Measurements from ENCODE around the gene NUCKS1.

NUCKS1 gene

GRCh38 chr1:205678286-205679111, 71.5 kb downstream of the NUCKS1 start:
- Histone ChIP-seq H3K4me3 (ENCODE audit: severe bottlenecking) (no peak overlapping the region), H3K27me3 (ENCODE audit: insufficient read depth, poor library complexity, severe bottlenecking) (no peaks in the 10 kb centered on the region), H3K9me3 (ENCODE audit: severe bottlenecking) (no peaks in the 10 kb centered on the region), H3K27ac (ENCODE audit: poor library complexity, severe bottlenecking) (peak overlapping the region; percentile 36), H3K4me1 (ENCODE audit: insufficient read depth, poor library complexity, severe bottlenecking) (peaks cover 4% of the 10 kb centered on the region), H3K36me3 (ENCODE audit: low read depth) (no peaks in the 10 kb centered on the region)
- no peak for DNase-seq (ENCODE audit: low spot score)
- no peak for ATAC-seq (ENCODE audit: low read depth)
- no peak for TF ChIP-seq CTCF (IDR thresholded peaks at IDR 0.05; ENCODE audit: poor library complexity, severe bottlenecking)

- no peak for DNase-seq (ENCODE audit: low spot score)
Observed at GRCh38 chr1:205677167-205677566, 72.8 kb downstream of the NUCKS1 start.

GRCh38 chr1:205676597-205676996, 73.4 kb downstream of the NUCKS1 start:
- Histone ChIP-seq H3K27me3 (ENCODE audit: insufficient read depth, poor library complexity, severe bottlenecking) (no peaks in the 10 kb centered on the region), H3K4me1 (ENCODE audit: insufficient read depth, poor library complexity, severe bottlenecking) (peaks cover 4% of the 10 kb centered on the region), H3K4me3 (ENCODE audit: severe bottlenecking) (no peak overlapping the region), H3K27ac (ENCODE audit: poor library complexity, severe bottlenecking) (no peak overlapping the region), H3K9me3 (ENCODE audit: severe bottlenecking) (no peaks in the 10 kb centered on the region), H3K36me3 (ENCODE audit: low read depth) (no peaks in the 10 kb centered on the region)
- TF ChIP-seq CTCF (IDR thresholded peaks at IDR 0.05; ENCODE audit: poor library complexity, severe bottlenecking) = no peak
- DNase-seq (ENCODE audit: low spot score) (no peak), ATAC-seq (ENCODE audit: low read depth) (no peak)

More at GRCh38 chr1:205677167-205677566, 72.8 kb downstream of the NUCKS1 start:
- Histone ChIP-seq H3K36me3 (ENCODE audit: low read depth) (no peaks in the 10 kb centered on the region), H3K9me3 (ENCODE audit: severe bottlenecking) (no peaks in the 10 kb centered on the region), H3K4me3 (ENCODE audit: severe bottlenecking) (no peak overlapping the region), H3K4me1 (ENCODE audit: insufficient read depth, poor library complexity, severe bottlenecking) (peaks cover 4% of the 10 kb centered on the region), H3K27ac (ENCODE audit: poor library complexity, severe bottlenecking) (no peak overlapping the region), H3K27me3 (ENCODE audit: insufficient read depth, poor library complexity, severe bottlenecking) (no peaks in the 10 kb centered on the region)
- no peak for TF ChIP-seq CTCF (IDR thresholded peaks at IDR 0.05; ENCODE audit: poor library complexity, severe bottlenecking)
- no peak for ATAC-seq (ENCODE audit: low read depth)

- H3K27ac ChIP-seq (ENCODE audit: poor library complexity, severe bottlenecking) = no peak overlapping the region
- no peak for TF ChIP-seq CTCF (IDR thresholded peaks at IDR 0.05; ENCODE audit: poor library complexity, severe bottlenecking)
- ATAC-seq (ENCODE audit: low read depth) (no peak), DNase-seq (ENCODE audit: low spot score) (no peak)
- no peak overlapping the region for H3K4me3 ChIP-seq (ENCODE audit: severe bottlenecking)
- no peaks in the 10 kb centered on the region for H3K9me3 ChIP-seq (ENCODE audit: severe bottlenecking)
- H3K36me3 ChIP-seq (ENCODE audit: low read depth) = no peaks in the 10 kb centered on the region
- H3K27me3 ChIP-seq (ENCODE audit: insufficient read depth, poor library complexity, severe bottlenecking) = no peaks in the 10 kb centered on the region
- H3K4me1 ChIP-seq (ENCODE audit: insufficient read depth, poor library complexity, severe bottlenecking) = peaks cover 4% of the 10 kb centered on the region
Observed at GRCh38 chr1:205676002-205676401, 74.0 kb downstream of the NUCKS1 start.

- no peaks in the 10 kb centered on the region for H3K27me3 ChIP-seq (ENCODE audit: insufficient read depth, poor library complexity, severe bottlenecking)
- no peak for ATAC-seq (ENCODE audit: low read depth)
- no peak overlapping the region for H3K27ac ChIP-seq (ENCODE audit: poor library complexity, severe bottlenecking)
Observed at GRCh38 chr1:205675247-205675646, 74.7 kb downstream of the NUCKS1 start.

More at GRCh38 chr1:205675247-205675646, 74.7 kb downstream of the NUCKS1 start:
- no peak for DNase-seq (ENCODE audit: low spot score)
- no peaks in the 10 kb centered on the region for H3K9me3 ChIP-seq (ENCODE audit: severe bottlenecking)
- no peak overlapping the region for H3K4me3 ChIP-seq (ENCODE audit: severe bottlenecking)
- no peaks in the 10 kb centered on the region for H3K36me3 ChIP-seq (ENCODE audit: low read depth)
- peaks cover 4% of the 10 kb centered on the region for H3K4me1 ChIP-seq (ENCODE audit: insufficient read depth, poor library complexity, severe bottlenecking)
- no peak for TF ChIP-seq CTCF (IDR thresholded peaks at IDR 0.05; ENCODE audit: poor library complexity, severe bottlenecking)
